Suprapubic skin (tissue), 4 donors: ENCODE results near the gene METTL9.

Source experiments
- CTCF ChIP-seq, 2 donors: fragments of 200-600 bp in 1 of 2; fragments of 450-650 bp in 1 of 2; sonication (generic) in 1 of 2; IDR thresholded peaks; one replicate each; pipeline ENCODE4 v1.5.1; 2016 to 2019; ENCODE audit warnings: antibody characterized with exemption in 2 of 2, mild to moderate bottlenecking in 1 of 2, moderate library complexity in 1 of 2
- POLR2A ChIP-seq, 2 donors: fragments of 450-650 bp; IDR thresholded peaks; one replicate each; pipeline ENCODE4 v1.6.1; 2017; ENCODE audit warnings: antibody characterized with exemption in 2 of 2, mild to moderate bottlenecking in 2 of 2, moderate library complexity in 2 of 2
- POLR2AphosphoS5 ChIP-seq, 3 donors: sonication (generic); formaldehyde crosslinking; IDR thresholded peaks; one replicate each; pipeline ENCODE4 v1.6.1; 2017; ENCODE audit warnings: antibody characterized with exemption in 3 of 3

DNA sequence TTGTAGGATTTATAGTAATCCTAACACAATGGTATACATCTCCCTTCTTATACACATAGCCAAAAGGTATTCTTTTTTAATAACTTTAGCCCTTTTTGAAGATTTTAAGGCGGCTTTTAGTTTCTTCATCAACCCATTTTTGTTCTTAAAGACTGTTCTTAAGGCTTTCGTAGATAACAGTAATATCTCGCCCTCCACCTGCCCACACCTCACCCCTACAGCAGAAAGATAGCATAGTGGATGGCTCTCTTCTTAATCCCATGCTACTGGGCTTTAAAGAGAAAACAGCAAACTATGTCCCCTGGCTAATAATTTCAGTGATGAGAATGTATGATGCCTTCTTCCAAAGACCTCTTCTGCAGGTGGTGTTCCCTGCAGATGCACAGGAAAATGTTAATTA lies 44.4 kb downstream of the METTL9 start:
- no peak for TF ChIP-seq POLR2A (IDR thresholded peaks at IDR 0.05)
- TF ChIP-seq CTCF (IDR thresholded peaks at IDR 0.05): no peak
- no peak for TF ChIP-seq POLR2AphosphoS5 (IDR thresholded peaks at IDR 0.05)
